OCI-LY7 (cell line): ENCODE measurements around the gene ISLR2. TPM values are rescaled to one million over a fixed set of nuclear protein-coding genes. Genes with fewer than 3 reads are reported as not detected.

Experiments used
- BruUV-seq: library from RNA; stranded (reverse); fragments of 400-500 nt; replicated peaks from 2 replicates; lab custom pipeline; 2021; lab: Mats Ljungman, UMichigan
- CTCF ChIA-PET: fragments of 300-600 bp; sonication (Branson Sonifier 250); formaldehyde crosslinking; loops from one replicate; lab custom pipeline; 2022; ENCODE audit warnings: antibody characterized with exemption; ENCODE audit not compliant: unreplicated experiment; lab: Charles Lee
- POLR2A ChIA-PET: fragments of 300-600 bp; sonication (Branson Sonifier 250); formaldehyde crosslinking; loops from one replicate; lab custom pipeline; 2022; ENCODE audit warnings: antibody characterized with exemption; lab: Charles Lee
- DNase-seq: peaks from one replicate; pipeline ENCODE4 v3.0.0-alpha.2; 2015; ENCODE audit warnings: low spot score
- H2AFZ ChIP-seq: fragments of 200-600 bp; sonication (generic), shearing (Covaris generic); 2 replicates; pipeline ENCODE4 v1.6.1; 2014; ENCODE audit warnings: mild to moderate bottlenecking, antibody characterized with exemption, low read length, moderate library complexity
- H3K27ac ChIP-seq: fragments of 200-600 bp; sonication (generic); 2 replicates; pipeline ENCODE4 v1.5.1; 2014; ENCODE audit warnings: mixed run types, low read depth, mild to moderate bottlenecking, moderate library complexity, low read length, inconsistent platforms; ENCODE audit not compliant: poor library complexity, severe bottlenecking
- H3K36me3 ChIP-seq: fragments of 200-600 bp; sonication (generic); 2 replicates; pipeline ENCODE4 v1.6.1; 2014; ENCODE audit warnings: mild to moderate bottlenecking, antibody characterized with exemption, low read length, moderate library complexity, mixed read lengths; ENCODE audit not compliant: insufficient read depth
- H3K4me1 ChIP-seq: fragments of 200-600 bp; sonication (generic); 2 replicates; pipeline ENCODE4 v1.5.1; 2014; ENCODE audit warnings: mild to moderate bottlenecking, low read length; ENCODE audit not compliant: insufficient read depth, poor library complexity, severe bottlenecking
- H3K4me2 ChIP-seq: fragments of 200-600 bp; sonication (generic); 2 replicates; pipeline ENCODE4 v1.6.1; 2014; ENCODE audit warnings: mild to moderate bottlenecking, low read length
- H3K4me3 ChIP-seq: fragments of 200-600 bp; sonication (generic); 2 replicates; pipeline ENCODE4 v1.5.1; 2014; ENCODE audit warnings: mild to moderate bottlenecking, low read depth, low read length; ENCODE audit not compliant: poor library complexity, severe bottlenecking
- H3K79me2 ChIP-seq: fragments of 200-600 bp; sonication (generic); 2 replicates; pipeline ENCODE4 v1.6.1; 2016; ENCODE audit warnings: low read depth, mild to moderate bottlenecking, low read length, moderate library complexity, mixed read lengths; ENCODE audit not compliant: insufficient read depth
- H3K9me2 ChIP-seq: fragments of 200-600 bp; sonication (generic); 2 replicates; pipeline ENCODE4 v1.6.1; 2016; ENCODE audit warnings: mild to moderate bottlenecking, low read length, mixed read lengths; ENCODE audit not compliant: insufficient read depth
- H3K9me3 ChIP-seq: fragments of 200-600 bp; sonication (generic); 2 replicates; pipeline ENCODE4 v1.6.1; 2014; ENCODE audit warnings: mild to moderate bottlenecking, mixed run types, low read length, mixed read lengths
- H4K20me1 ChIP-seq: fragments of 200-600 bp; sonication (generic); 2 replicates; pipeline ENCODE4 v1.6.1; 2014; ENCODE audit warnings: mild to moderate bottlenecking, antibody characterized with exemption, low read length, moderate library complexity, mixed read lengths; ENCODE audit not compliant: insufficient read depth
- CTCF ChIP-seq: fragments of 200-600 bp; sonication (generic); conservative IDR thresholded peaks from 2 replicates; pipeline ENCODE4 v1.5.1; 2014; ENCODE audit warnings: mild to moderate bottlenecking, antibody characterized with exemption, low read length, moderate library complexity, mixed read lengths
- EZH2phosphoT487 ChIP-seq: fragments of 200-600 bp; sonication (generic); IDR thresholded peaks from 2 replicates; pipeline ENCODE4 v1.6.1; 2018; ENCODE audit warnings: low read depth, borderline replicate concordance, mild to moderate bottlenecking, mixed run types, antibody characterized with exemption, low read length, moderate library complexity, mixed read lengths
- intact Hi-C: fragments of 100-400 bp; cut with micrococcal nuclease; formaldehyde crosslinking; loops from one replicate; pipeline ENCODE4 v1.10.0; 2022; ENCODE audit not compliant: unreplicated experiment
- total RNA-seq, 2 experiments: library from RNA; depleted of rRNA in 1 of 2; stranded (reverse); fragments of >200 nt in 1 of 2; shearing (Covaris generic) in 1 of 2; gene quantifications; 2 replicates each; pipeline ENCODE4 v1.2.3, GENCODE V29; 2014 to 2022

Gene ISLR2
- total RNA-seq, 2 experiments from 2014 or later = not detected

GRCh38 chr15:74130849-74131627 is 652 bp downstream of the ISLR2 start:
- Histone ChIP-seq H3K4me2 (no peak overlapping the region), H3K4me3 (no peak overlapping the region), H3K79me2 (no peaks in the 10 kb centered on the region), H3K9me3 (no peaks in the 10 kb centered on the region), H3K4me1 (no peaks in the 10 kb centered on the region), H3K27ac (no peak overlapping the region), H2AFZ (no peak overlapping the region), H4K20me1 (no peaks in the 10 kb centered on the region), H3K9me2 (no peaks in the 10 kb centered on the region), H3K36me3 (no peaks in the 10 kb centered on the region)
- intact Hi-C loops = no loop called here
- ChIA-PET POLR2A (no interaction called here), CTCF (no interaction called here)
- TF ChIP-seq EZH2phosphoT487 (no peak), CTCF (no peak)
- no peak for DNase-seq
- BruUV-seq = no TSS peak

GRCh38 chr15:74131628-74132413 is 1.4 kb downstream of the ISLR2 start:
- ChIA-PET POLR2A (no interaction called here), CTCF (no interaction called here)
- H3K4me3 ChIP-seq = no peak overlapping the region
- intact Hi-C loops = no loop called here
- H2AFZ ChIP-seq = no peak overlapping the region
- no peaks in the 10 kb centered on the region for H3K79me2 ChIP-seq
- BruUV-seq = no TSS peak
- no peak overlapping the region for H3K27ac ChIP-seq
- H3K4me1 ChIP-seq = no peaks in the 10 kb centered on the region
- no peak for DNase-seq
- no peaks in the 10 kb centered on the region for H3K9me2 ChIP-seq
- no peaks in the 10 kb centered on the region for H3K36me3 ChIP-seq
- no peaks in the 10 kb centered on the region for H4K20me1 ChIP-seq
- TF ChIP-seq EZH2phosphoT487 (no peak), CTCF (no peak)
- no peaks in the 10 kb centered on the region for H3K9me3 ChIP-seq
- no peak overlapping the region for H3K4me2 ChIP-seq
